Activated naive CD4-positive, alpha-beta T cell treated with Interleukin-2 at 50 U/mL for 16 hours (primary cell): ENCODE data around the gene CPXM1.
"Not testable (repeated sequence)": the region's sequence is repeated elsewhere in the genome, so short reads cannot be mapped to it uniquely, and the experiment has no call there.

Experiments
- DNase-seq: peaks from one replicate; pipeline ENCODE4 v3.0.0-alpha.2; 2020

CPXM1 gene

GRCh38 chr20:2820896-2821869, 20.8 kb upstream of the CPXM1 start:
- no peak for DNase-seq

- DNase-seq: no peak
Measured at GRCh38 chr20:2820084-2820895, 19.9 kb upstream of the CPXM1 start.

GRCh38 chr20:2817891-2818595, 17.6 kb upstream of the CPXM1 start:
- no peak for DNase-seq

DNA sequence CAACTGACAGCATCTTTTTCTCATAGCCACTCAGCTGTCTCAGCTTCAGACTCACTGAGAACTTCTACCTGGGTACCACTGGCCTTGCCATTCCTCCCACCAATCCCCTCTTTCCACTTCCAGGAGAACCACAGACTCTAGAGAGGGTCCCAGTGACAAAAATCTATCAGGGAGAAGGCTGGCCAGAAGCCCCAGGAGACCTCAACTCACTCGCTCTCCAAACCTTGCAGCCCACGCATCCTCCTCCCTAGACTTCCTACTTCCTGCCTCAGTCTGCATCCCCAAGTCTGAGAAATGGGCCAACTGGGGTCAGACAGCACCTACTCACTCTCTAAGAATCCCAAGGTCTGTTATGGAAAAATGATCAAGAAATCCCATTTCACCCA, 16.9 kb upstream of the CPXM1 start:
- no peak for DNase-seq

GRCh38 chr20:2816583-2817340, 16.3 kb upstream of the CPXM1 start:
- DNase-seq: no peak

DNA sequence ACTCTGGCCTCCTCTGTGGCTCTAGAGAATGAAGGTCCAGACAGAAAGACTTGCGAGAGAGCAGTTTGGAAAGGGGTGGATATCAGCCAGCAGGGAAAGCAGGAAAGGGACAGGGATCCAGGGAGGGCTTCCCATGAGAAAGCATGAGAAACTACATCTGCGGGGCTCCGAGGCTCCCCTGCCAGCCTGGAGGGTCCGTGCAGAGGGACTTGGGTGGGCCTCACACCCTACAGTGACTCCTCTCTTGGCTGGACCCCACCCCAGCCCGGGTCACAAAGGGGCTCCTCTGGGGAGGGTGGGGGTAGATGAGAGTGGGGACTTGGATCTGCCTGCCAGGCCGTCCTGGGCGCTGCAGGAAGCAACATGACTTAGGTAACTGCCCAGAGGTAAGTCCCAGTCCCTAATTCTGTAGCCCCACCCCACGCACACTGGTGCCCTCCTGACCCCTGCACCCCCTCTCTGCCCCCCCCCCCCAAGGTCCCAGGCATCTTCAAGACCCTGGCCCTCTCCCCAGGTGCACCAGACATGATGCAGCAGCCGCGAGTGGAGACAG, 15.7 kb upstream of the CPXM1 start, which contains the start of gene TMEM239:
Gene TMEM239, plus strand, starts transcription at position 335 of the 553 bp plus-strand sequence. Its CDS starts 191 bp downstream, at position 526.
- no peak for DNase-seq

GRCh38 chr20:2815242-2815900, 14.9 kb upstream of the CPXM1 start:
- DNase-seq: no peak

- no peak for DNase-seq
Measured at GRCh38 chr20:2814587-2815051, 14.2 kb upstream of the CPXM1 start, which contains the start of gene C20orf141. TSS of gene C20orf141 (plus strand) at chr20:2814987. CDS start at chr20:2815185, 198 bp downstream.

- no peak for DNase-seq
Measured at GRCh38 chr20:2814076-2814475, 13.6 kb upstream of the CPXM1 start.

- no peak for DNase-seq
Measured at GRCh38 chr20:2812189-2812588, 11.8 kb upstream of the CPXM1 start.

DNA sequence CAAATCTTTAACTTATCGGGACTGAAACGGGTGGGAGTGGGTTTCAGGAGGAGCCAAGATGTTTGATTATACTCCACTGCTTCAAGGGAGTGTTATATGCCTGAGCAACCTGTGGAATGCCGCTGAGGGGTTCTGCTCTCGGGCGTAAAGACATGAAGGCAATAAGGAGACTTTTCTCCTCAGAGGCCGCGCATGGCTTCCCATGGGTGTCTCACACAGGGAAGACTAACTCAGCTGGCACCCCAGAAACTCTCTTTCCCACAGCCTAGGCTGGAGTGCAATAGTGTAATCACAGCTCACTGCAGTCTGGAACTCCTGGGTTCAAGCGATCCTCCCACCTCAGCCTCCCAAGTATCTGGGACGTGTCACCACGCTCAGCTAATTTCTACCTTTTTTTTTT, 9.3 kb upstream of the CPXM1 start:
- DNase-seq: no peak

DNA sequence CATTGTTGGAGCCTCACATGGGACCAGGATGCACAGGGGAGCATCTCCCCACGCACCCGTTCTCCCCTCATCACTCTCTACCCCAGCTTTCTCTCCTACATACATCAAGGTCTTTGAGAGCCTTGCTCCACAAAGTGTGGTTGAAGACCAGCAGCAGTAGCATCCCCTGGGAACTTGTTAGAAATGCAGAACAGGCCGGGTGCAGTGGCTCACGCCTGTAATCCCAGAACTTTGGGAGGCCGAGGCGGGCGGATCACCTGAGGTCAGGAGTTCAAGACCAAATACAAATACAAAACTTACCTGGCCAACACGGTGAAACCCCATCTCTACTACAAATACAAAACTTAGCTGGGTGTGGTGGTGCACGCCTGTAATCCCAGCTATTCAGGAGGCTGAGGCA, 7.5 kb upstream of the CPXM1 start:
- DNase-seq: not testable (repeated sequence)

GRCh38 chr20:2807019-2807418, 6.6 kb upstream of the CPXM1 start:
- DNase-seq: no peak

GRCh38 chr20:2806351-2806701, 5.9 kb upstream of the CPXM1 start:
- DNase-seq: no peak

DNA sequence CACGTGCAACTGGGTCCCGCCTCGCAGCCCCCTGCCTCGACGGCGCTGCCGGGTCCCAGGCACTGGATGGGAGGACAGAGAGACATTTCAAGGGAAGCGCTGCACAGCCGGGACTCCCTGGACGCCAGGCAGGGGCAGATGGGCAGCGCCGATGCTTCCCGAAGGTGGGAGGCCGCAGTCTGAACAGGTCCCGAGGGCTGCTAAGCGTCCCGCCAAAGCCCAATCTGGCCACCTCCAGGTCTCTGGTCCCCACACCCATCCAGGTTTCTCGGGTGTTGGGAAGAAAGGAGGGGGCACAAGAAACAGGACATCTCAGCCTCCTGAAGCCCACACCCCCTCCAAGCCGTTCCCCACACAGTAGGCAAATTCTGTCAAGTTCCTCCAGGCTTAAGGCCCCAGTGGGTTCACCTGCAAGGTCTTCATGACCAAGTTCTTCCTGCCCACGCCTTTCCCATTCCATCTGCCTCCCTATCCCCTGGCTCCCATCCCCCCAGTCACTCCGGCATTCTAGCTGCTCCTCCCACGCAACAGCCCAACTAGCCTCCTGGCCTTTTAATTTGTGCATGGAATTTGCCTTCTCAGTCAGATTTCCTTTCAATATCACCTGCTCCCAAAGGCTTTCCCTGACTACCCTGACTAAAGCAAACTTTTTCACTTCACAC, 5.4 kb upstream of the CPXM1 start:
- DNase-seq: no peak

- DNase-seq: no peak
Measured at GRCh38 chr20:2804852-2805688, 4.6 kb upstream of the CPXM1 start.

- no peak for DNase-seq
Measured at GRCh38 chr20:2804041-2804828, 3.8 kb upstream of the CPXM1 start.

- DNase-seq: no peak
Measured at GRCh38 chr20:2801286-2801728, 880 bp upstream of the CPXM1 start.
